Smooth muscle cell (in vitro differentiated cells): Measurements from ENCODE around the gene BLVRB. TPM values are rescaled to one million over a fixed set of nuclear protein-coding genes. Genes with fewer than 3 reads are reported as not detected.
A peak's percentile ranks its signal among the peaks of the same experiment; 100 is the strongest.

Experiments used
- DNase-seq: peaks from one replicate; lab custom pipeline; 2025; ENCODE audit not compliant: unreplicated experiment; lab: John Stamatoyannopoulos, UW
- H2AFZ ChIP-seq: fragments of 200-600 bp; sonication (generic); 2 replicates; pipeline ENCODE4 v1.6.0; 2016; ENCODE audit warnings: antibody characterized with exemption, low read depth, mild to moderate bottlenecking
- H3F3A ChIP-seq: fragments of 200-600 bp; sonication (generic); 2 replicates; pipeline ENCODE4 v1.6.0; 2017; ENCODE audit warnings: antibody characterized with exemption, low read depth
- H3K27ac ChIP-seq: fragments of 200-600 bp; sonication (generic); 2 replicates; pipeline ENCODE4 v1.5.1; 2016; ENCODE audit warnings: low read depth, mild to moderate bottlenecking
- H3K27me3 ChIP-seq: fragments of 200-600 bp; sonication (generic); 2 replicates; pipeline ENCODE4 v1.6.1; 2016; ENCODE audit warnings: low read depth, mild to moderate bottlenecking
- H3K36me3 ChIP-seq: fragments of 200-600 bp; sonication (generic); 2 replicates; pipeline ENCODE4 v1.5.1; 2016; ENCODE audit warnings: low read depth
- H3K4me1 ChIP-seq: fragments of 200-600 bp; sonication (generic); 2 replicates; pipeline ENCODE4 v1.5.1; 2016; ENCODE audit warnings: low read depth
- H3K4me2 ChIP-seq: fragments of 200-600 bp; sonication (generic); 2 replicates; pipeline ENCODE4 v1.6.0; 2016; ENCODE audit warnings: mild to moderate bottlenecking
- H3K4me3 ChIP-seq: fragments of 200-600 bp; sonication (generic); 2 replicates; pipeline ENCODE4 v1.5.1; 2016; ENCODE audit warnings: mild to moderate bottlenecking
- H3K79me2 ChIP-seq: fragments of 200-600 bp; sonication (generic); 2 replicates; pipeline ENCODE4 v1.6.0; 2016; ENCODE audit warnings: low read depth, mild to moderate bottlenecking
- H3K9ac ChIP-seq: fragments of 200-600 bp; sonication (generic); 2 replicates; pipeline ENCODE4 v1.6.0; 2016; ENCODE audit warnings: low read depth
- H3K9me3 ChIP-seq: fragments of 200-600 bp; sonication (generic); replicated peaks from 2 replicates; pipeline ENCODE4 v1.5.1; 2016; ENCODE audit warnings: low read depth
- H4K20me1 ChIP-seq: fragments of 200-600 bp; sonication (generic); 2 replicates; pipeline ENCODE4 v1.6.0; 2016; ENCODE audit warnings: low read depth
- CTCF ChIP-seq: fragments of 200-600 bp; sonication (generic); IDR thresholded peaks from 2 replicates; pipeline ENCODE4 v1.5.1; 2017; ENCODE audit warnings: borderline replicate concordance, mild to moderate bottlenecking, antibody characterized with exemption; ENCODE audit not compliant: insufficient read depth, poor library complexity, severe bottlenecking
- whole genome bisulfite sequencing: methylation state at CpG from one replicate; pipeline ENCODE4 v1.1.7; 2016; ENCODE audit warnings: low lambda C conversion rate; 5-methylcytosine and 5-hydroxymethylcytosine counted together
- polyA plus RNA-seq: library from polyadenylated mRNA; unstranded; fragments of >200 nt; fragmentation: Nextera tagmentation; extraction: Ambion mirVana; gene quantifications from 2 replicates; pipeline ENCODE4 v1.2.1, GENCODE V29; 2016
- total RNA-seq: library from RNA; depleted of rRNA; stranded (reverse); fragments of >200 nt; gene quantifications from 2 replicates; pipeline ENCODE4 v1.2.3, GENCODE V29; 2014

BLVRB gene
- total and polyA plus RNA-seq, 2 experiments from 2014 or later, result 50.3 to 86.4 TPM

GRCh38 chr19:40421993-40422747 lies 43.4 kb downstream of the BLVRB start:
- H4K20me1 ChIP-seq, result peaks cover 29% of the 10 kb centered on the region
- H3K9me3 ChIP-seq, result no peaks in the 10 kb centered on the region
- H2AFZ ChIP-seq, result no peak overlapping the region
- no peak for DNase-seq
- peak overlapping the region; percentile 63 for H3K4me3 ChIP-seq
- peaks cover 19% of the 10 kb centered on the region for H3F3A ChIP-seq
- peak overlapping the region; percentile 97 for H3K27ac ChIP-seq
- no peaks in the 10 kb centered on the region for H3K36me3 ChIP-seq
- peak overlapping the region; percentile 100 for H3K4me2 ChIP-seq
- 66% methylated on average over 16 of the region's 16 CpGs for WGBS
- peak overlapping the region; percentile 73 for H3K9ac ChIP-seq
- H3K4me1 ChIP-seq, result peaks cover 23% of the 10 kb centered on the region
- TF ChIP-seq CTCF, result no peak
- no peaks in the 10 kb centered on the region for H3K27me3 ChIP-seq
- peaks cover 39% of the 10 kb centered on the region for H3K79me2 ChIP-seq

- Histone ChIP-seq H3F3A (peaks cover 22% of the 10 kb centered on the region), H3K9ac (peak overlapping the region; percentile 82), H3K27ac (peak overlapping the region; percentile 97), H4K20me1 (peaks cover 29% of the 10 kb centered on the region), H3K9me3 (no peaks in the 10 kb centered on the region), H2AFZ (no peak overlapping the region), H3K27me3 (no peaks in the 10 kb centered on the region), H3K79me2 (peaks cover 35% of the 10 kb centered on the region), H3K4me1 (peaks cover 29% of the 10 kb centered on the region), H3K4me2 (peak overlapping the region; percentile 100), H3K36me3 (no peaks in the 10 kb centered on the region), H3K4me3 (peak overlapping the region; percentile 63)
- peak; percentile 90 for DNase-seq
- TF ChIP-seq CTCF, result peak; percentile 95
- 6% methylated on average over 42 of the region's 56 CpGs for WGBS
These were observed 44.5 kb downstream of the BLVRB start for GRCh38 chr19:40420766-40421765.

- Histone ChIP-seq H3F3A (peaks cover 28% of the 10 kb centered on the region), H2AFZ (no peak overlapping the region), H3K4me2 (peak overlapping the region; percentile 100), H3K4me3 (peak overlapping the region; percentile 63), H3K36me3 (no peaks in the 10 kb centered on the region), H3K27me3 (no peaks in the 10 kb centered on the region), H4K20me1 (peaks cover 29% of the 10 kb centered on the region), H3K27ac (peak overlapping the region; percentile 97), H3K9ac (peak overlapping the region; percentile 82), H3K9me3 (no peaks in the 10 kb centered on the region), H3K79me2 (peaks cover 35% of the 10 kb centered on the region), H3K4me1 (peaks cover 29% of the 10 kb centered on the region)
- WGBS, result 57% methylated on average over 14 of the region's 14 CpGs
- no peak for DNase-seq
- TF ChIP-seq CTCF, result no peak
These were observed 45.1 kb downstream of the BLVRB start for GRCh38 chr19:40420451-40420765.
